ENCODE results near the gene RNASE13.

GRCh38 chr14:21054768-21055145 is 20.1 kb upstream of the RNASE13 start:
- TF ChIP-seq POLR2A (IDR thresholded peaks at IDR 0.05; ENCODE audit: low read length): no peak
- TF ChIP-seq GATA1 (IDR thresholded peaks at IDR 0.05; ENCODE audit: low read depth, low read length): no peak

All from erythroblast (primary cell).